ENCODE measurements around the gene AQP3.

- TF ChIP-seq, protein P1, sequence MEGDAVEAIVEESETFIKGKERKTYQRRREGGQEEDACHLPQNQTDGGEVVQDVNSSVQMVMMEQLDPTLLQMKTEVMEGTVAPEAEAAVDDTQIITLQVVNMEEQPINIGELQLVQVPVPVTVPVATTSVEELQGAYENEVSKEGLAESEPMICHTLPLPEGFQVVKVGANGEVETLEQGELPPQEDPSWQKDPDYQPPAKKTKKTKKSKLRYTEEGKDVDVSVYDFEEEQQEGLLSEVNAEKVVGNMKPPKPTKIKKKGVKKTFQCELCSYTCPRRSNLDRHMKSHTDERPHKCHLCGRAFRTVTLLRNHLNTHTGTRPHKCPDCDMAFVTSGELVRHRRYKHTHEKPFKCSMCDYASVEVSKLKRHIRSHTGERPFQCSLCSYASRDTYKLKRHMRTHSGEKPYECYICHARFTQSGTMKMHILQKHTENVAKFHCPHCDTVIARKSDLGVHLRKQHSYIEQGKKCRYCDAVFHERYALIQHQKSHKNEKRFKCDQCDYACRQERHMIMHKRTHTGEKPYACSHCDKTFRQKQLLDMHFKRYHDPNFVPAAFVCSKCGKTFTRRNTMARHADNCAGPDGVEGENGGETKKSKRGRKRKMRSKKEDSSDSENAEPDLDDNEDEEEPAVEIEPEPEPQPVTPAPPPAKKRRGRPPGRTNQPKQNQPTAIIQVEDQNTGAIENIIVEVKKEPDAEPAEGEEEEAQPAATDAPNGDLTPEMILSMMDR (optimal IDR thresholded peaks at IDR 0.05 in 1 of 3, IDR thresholded peaks at IDR 0.05 in 1 of 3, conservative IDR thresholded peaks at IDR 0.05 in 1 of 3; ENCODE audit: extremely low read depth in 1 of 3, insufficient read depth in 2 of 3, low read length in 3 of 3): no peak
- no peak for TF ChIP-seq EZH2 (IDR thresholded peaks at IDR 0.05; ENCODE audit: low read length)
Observed at GRCh38 chr9:33433871-33434270, 13.5 kb downstream of the AQP3 start.

Measured in keratinocyte (primary cell).